Stimulated activated CD8-positive, alpha-beta memory T cell treated with anti-CD3 and anti-CD28 coated beads, Interleukin-12 subunit alpha, Interleukin-12 subunit beta, amount 100 ng/mL, for 1 hour (primary cell): Measurements from ENCODE around the gene OR52M1.

Experiments
- DNase-seq: peaks from one replicate; pipeline ENCODE4 v3.0.0-alpha.2; 2020; ENCODE audit warnings: low read depth

The OR52M1 gene

DNA sequence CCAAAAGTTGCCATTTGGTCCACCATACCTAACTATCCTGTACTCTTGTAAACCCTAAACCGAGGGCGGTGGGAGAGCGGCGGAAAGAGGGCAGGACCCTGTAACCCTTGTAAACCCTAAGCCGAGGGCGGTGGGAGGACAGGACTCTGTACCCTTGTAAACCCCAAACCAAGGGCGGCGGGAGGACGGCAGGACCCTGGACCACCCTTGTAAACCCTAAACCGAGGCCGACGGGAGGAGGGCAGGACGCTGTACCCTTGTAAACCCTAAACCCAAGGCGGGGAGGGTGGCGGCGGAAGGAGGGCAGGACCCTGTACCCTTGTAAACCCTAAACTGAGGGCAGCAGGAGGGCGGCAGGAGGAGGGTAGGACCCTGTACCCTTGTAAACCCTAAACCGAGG, 24.1 kb downstream of the OR52M1 start:
- no peak for DNase-seq

DNA sequence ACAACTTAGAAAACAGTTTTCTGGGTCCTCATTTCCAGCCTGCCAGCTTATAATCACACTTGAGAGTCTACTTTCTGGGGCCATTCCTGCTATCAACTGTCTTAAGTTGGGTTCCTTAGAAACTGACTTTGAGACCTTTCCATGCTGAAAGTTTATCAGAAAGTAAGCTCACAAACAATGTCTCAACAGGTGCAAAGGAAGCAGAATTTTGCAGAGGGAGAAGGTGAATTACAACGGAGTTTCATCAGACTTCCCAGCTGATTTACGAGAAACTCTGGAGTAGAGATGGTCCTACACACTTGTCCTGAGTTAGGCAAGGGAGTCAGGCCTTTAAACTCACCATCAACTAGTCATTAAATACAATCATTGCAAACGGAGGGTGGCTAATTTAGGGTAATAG, 31.9 kb downstream of the OR52M1 start:
- DNase-seq, result no peak

DNA sequence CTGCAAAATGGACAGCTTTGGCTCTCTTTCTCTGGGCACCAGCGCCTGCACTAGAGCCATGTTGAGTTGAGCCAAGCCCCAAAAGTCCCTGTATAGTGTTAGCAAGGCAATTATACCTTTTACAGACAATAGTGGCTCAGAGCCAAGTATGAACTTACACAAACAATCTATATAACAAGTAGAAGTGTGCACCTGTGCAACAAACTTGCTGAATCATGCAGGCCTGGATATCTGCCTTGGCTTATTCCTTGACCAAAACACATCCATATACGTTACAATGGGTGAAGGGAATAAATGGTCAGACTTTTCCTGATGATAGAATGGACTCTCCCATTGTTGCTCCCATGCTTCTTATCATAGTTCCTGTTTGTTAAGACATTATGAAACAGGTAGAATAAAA, 32.8 kb downstream of the OR52M1 start:
- no peak for DNase-seq

DNA sequence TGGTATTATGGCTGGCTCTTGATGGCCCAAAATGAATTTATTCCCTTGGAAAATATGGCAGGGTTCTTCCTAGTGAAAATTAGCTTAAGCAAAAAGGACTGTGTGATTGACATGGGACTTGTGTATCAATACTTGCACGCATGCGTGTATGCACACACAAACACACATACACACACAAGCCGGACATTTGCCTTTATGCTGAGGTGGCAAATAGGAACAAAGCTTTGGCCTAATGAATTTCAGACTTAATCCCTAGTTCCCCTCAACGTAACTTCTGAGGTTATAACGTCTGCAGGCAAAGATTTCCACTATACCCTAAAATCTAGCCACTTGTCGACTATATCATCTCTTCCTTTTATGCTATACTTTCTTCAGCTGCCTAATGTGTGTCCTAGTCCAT, 33.6 kb downstream of the OR52M1 start:
- DNase-seq, result no peak

DNA sequence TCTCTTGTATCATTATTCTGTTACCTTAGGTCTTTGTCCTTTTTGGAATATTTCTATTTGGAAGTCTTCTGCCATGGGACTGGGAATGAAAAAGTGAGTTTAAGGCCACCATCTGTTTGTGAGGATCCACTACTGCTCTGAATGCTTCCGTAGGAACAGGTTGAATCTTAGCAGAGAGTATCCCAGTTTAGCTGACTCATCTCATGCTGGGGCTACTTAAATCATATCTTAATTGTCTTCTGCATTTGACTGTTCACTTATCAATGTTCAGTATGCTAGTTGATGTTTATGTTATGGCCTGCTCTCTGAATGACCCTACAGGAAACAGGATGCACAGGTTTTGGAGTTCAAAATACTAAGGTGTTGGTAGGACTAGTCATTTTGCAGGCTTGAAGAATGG, 35.1 kb downstream of the OR52M1 start:
- no peak for DNase-seq

DNA sequence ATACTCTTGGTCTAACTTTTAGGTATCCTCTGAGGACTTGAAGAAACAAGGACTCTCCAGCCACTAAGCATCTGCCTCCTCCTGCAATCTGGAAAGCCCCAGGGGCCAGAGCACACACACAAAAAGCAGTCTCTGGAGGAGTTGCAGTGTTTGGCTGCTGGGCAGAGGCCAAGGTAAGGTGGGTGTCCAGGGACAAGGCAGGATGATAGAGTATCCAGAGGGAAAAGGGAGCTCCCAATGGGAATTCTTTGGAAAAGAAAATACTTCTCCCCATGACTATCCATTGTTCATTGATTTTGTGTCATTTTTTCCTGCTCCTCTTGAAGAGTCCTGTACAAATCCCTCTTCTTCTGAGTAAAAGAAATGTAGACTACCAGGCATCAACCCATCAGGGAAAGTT, 36.5 kb downstream of the OR52M1 start, which contains the start of gene OR52I2:
Gene OR52I2 (plus strand): TSS at position 301 of the 400 bp plus-strand sequence.
- no peak for DNase-seq

DNA sequence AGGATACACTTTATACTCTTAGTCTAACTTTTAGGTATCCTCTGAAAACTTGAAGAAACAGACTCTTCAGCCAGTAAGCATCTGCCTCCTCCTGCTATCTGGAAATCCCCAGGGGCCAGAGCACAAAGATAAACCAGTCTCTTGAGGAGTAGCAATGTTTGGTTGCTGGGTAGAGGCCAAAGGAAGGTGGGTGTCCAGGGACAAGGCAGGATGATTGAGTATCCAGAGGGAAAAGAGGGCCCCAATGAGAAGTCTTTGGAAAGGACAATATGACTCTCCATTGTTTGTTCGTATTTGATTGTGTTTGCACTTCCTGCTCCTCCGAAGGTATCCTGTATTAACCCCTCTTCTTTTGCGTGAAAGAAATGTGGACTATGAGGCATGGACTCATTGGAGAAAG, 44.0 kb downstream of the OR52M1 start:
- no peak for DNase-seq

DNA sequence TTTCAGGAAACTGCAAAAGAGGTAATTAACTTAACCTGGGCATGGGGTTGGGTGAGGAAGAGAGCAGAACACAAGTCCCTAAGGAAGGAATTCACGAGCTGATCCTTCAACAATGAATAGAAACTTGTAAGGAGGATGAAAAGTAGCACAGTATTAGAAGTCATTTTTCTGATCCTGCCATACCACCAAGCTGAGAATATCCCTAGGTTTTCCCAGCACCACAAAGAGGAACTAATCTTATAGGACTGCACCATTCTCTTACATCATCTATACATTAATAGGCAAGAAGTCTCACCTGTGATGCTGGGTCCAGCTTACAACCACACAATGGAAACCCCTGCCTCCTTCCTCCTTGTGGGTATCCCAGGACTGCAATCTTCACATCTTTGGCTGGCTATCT, 48.7 kb downstream of the OR52M1 start, which contains the start of gene OR52I1:
Gene OR52I1 (plus strand): TSS at position 301 of the 400 bp plus-strand sequence. CDS start 0 bp downstream, at position 301.
- no peak for DNase-seq
